Adrenal gland (tissue), 12 donors: Measurements from ENCODE around the gene ST8SIA5. TPM values are rescaled to one million over a fixed set of nuclear protein-coding genes. Genes with fewer than 3 reads are reported as not detected.

Experiments used
- DNase-seq, 7 donors: peaks; one replicate each; pipeline ENCODE4 v3.0.0-alpha.2; 2019 to 2020
- H3K27ac ChIP-seq, 5 donors: fragments of 200-600 bp; sonication (generic) in 4 of 5; 1 replicate in 3 of 5; 2 replicates in 2 of 5; pipeline versions ENCODE4 v1.5.1 to v1.8.0; 2016 to 2020; ENCODE audit warnings: mild to moderate bottlenecking in 1 of 5
- H3K27me3 ChIP-seq: fragments of 200-600 bp; 2 replicates; pipeline ENCODE4 v1.8.0; 2021
- H3K36me3 ChIP-seq, 2 donors: fragments of 200-600 bp; replicated peaks in 1 of 2; 1 replicate in 1 of 2; 2 replicates in 1 of 2; pipeline versions ENCODE4 v1.5.1 to v1.8.0; 2018 to 2022
- H3K4me1 ChIP-seq, 2 donors: fragments of 200-600 bp; replicated peaks in 1 of 2; 1 replicate in 1 of 2; 2 replicates in 1 of 2; pipeline versions ENCODE4 v1.5.1 to v1.8.0; 2018 to 2021
- H3K4me3 ChIP-seq, 4 donors: fragments of 200-600 bp; sonication (generic) in 3 of 4; one replicate each; pipeline ENCODE4 v1.5.1; 2016 to 2018
- H3K9me3 ChIP-seq, 3 donors: fragments of 200-600 bp; sonication (generic) in 1 of 3; replicated peaks in 1 of 3; 1 replicate in 2 of 3; 2 replicates in 1 of 3; pipeline versions ENCODE4 v1.5.1 to v1.8.0; 2016 to 2021
- POLR2A ChIP-seq, 2 donors: fragments of 450-650 bp; IDR thresholded peaks; one replicate each; pipeline ENCODE4 v1.6.1; 2017; ENCODE audit warnings: antibody characterized with exemption in 2 of 2, mild to moderate bottlenecking in 2 of 2, moderate library complexity in 1 of 2
- WGBS, 4 donors: extraction: QIAGEN DNeasy Blood & Tissue Kit in 2 of 4; methylation state at CpG; one replicate each; pipeline versions ENCODE4 v1.1.5 to v1.1.7; 2013 to 2017; 5-methylcytosine and 5-hydroxymethylcytosine counted together
- intact Hi-C, 2 donors: fragments of 100-400 bp; cut with DNase I; formaldehyde crosslinking; loops; one replicate each; pipeline versions ENCODE4 v1.14.1 to v1.15.0; 2022 to 2023
- polyA plus RNA-seq, 3 donors: library from polyadenylated mRNA; stranded (reverse); fragments of 200-250 nt in 2 of 3; fragments of 350-450 nt in 1 of 3; fragmentation: Illumina TruSeq in 1 of 3; extraction: RNeasy Lipid Tissue Mini Kit (QIAGEN cat#74804) in 1 of 3; gene quantifications; one replicate each; pipeline ENCODE4 v1.2.3, GENCODE V29; 2013 to 2014
- total RNA-seq, 9 donors: library from RNA; depleted of rRNA in 4 of 9; stranded (reverse); fragments of >200 nt in 4 of 9; fragments of 120-200 nt in 1 of 9; fragmentation: NEBNext Ultra II Directional in 1 of 9; extraction: Animal tissue kit (Norgen Biotek cat#: 25700) in 1 of 9; gene quantifications; one replicate each; pipeline versions ENCODE4 v1.1.0 to v1.2.4, GENCODE V29; 2013 to 2023
- TF ChIP-seq, protein P1 (sequence below), 6 experiments: fragments of 450-650 bp in 4 of 6; fragments of 200-600 bp in 2 of 6; sonication (generic) in 1 of 6; IDR thresholded peaks; 1 replicate in 5 of 6; 2 replicates in 1 of 6; pipeline versions ENCODE4 v1.5.1 to v1.8.0; 2016 to 2021; ENCODE audit warnings: antibody characterized with exemption in 6 of 6, mild to moderate bottlenecking in 2 of 6, moderate library complexity in 1 of 6
- donor health status: healthy with polysubstance abuse.
- donor health status: Bipolar disorder and iron deficiency.
- donor health status: DM: yes; HTN: yes; CAD: no.
- donor health status: DM: no; HTN: no; CAD: no.
- donor health status: DM: no; HTN: no; CAD: no.
- donor health status: DM: yes; HTN: yes; CAD: no.

ST8SIA5 gene
- total and polyA plus RNA-seq, 12 donors = 8.9 to 77.5 (median 23.9) TPM

DNA sequence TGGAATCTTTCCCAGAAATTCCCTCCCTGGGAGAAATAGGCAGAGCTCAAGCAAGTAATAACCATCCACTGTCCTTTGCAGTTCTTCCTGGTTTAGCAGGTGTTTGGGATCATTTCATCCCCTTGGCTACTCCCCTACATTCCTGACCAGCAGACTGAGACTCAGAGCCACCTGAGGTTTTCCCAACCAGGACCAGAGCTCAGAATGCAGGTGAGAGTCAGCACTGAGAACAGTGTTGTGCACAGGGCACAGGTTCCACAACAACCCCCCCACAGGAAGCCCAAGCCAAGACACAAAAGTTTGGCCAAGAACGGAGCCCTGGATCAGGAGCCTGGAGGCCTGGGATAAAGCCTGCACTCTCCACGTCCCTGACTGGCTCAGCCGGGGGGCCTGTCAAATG, 78.8 kb downstream of the ST8SIA5 start:
- Histone ChIP-seq H3K36me3 (no peaks in the 10 kb centered on the region), H3K27ac (peak overlapping the region in 1 of 5 donors; percentile 88), H3K27me3 (no peaks in the 10 kb centered on the region), H3K4me1 (peaks cover 5 to 17% of the 10 kb centered on the region in 2 donors), H3K4me3 (no peak overlapping the region), H3K9me3 (no peaks in the 10 kb centered on the region)
- DNase-seq = no peak
- TF ChIP-seq, protein P1, sequence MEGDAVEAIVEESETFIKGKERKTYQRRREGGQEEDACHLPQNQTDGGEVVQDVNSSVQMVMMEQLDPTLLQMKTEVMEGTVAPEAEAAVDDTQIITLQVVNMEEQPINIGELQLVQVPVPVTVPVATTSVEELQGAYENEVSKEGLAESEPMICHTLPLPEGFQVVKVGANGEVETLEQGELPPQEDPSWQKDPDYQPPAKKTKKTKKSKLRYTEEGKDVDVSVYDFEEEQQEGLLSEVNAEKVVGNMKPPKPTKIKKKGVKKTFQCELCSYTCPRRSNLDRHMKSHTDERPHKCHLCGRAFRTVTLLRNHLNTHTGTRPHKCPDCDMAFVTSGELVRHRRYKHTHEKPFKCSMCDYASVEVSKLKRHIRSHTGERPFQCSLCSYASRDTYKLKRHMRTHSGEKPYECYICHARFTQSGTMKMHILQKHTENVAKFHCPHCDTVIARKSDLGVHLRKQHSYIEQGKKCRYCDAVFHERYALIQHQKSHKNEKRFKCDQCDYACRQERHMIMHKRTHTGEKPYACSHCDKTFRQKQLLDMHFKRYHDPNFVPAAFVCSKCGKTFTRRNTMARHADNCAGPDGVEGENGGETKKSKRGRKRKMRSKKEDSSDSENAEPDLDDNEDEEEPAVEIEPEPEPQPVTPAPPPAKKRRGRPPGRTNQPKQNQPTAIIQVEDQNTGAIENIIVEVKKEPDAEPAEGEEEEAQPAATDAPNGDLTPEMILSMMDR (IDR thresholded peaks at IDR 0.05) = no peak
- no peak for TF ChIP-seq POLR2A (IDR thresholded peaks at IDR 0.05)
- intact Hi-C loops = loop anchor here in 1 of 2 donors (10.0 kb wide), 1 partner anchor 77 kb away; the partner anchor contains the start of gene ST8SIA5
- 75 to 100% (median 80%) methylated on average over 1 to 3 of the region's 3 CpGs for WGBS, 4 donors

DNA sequence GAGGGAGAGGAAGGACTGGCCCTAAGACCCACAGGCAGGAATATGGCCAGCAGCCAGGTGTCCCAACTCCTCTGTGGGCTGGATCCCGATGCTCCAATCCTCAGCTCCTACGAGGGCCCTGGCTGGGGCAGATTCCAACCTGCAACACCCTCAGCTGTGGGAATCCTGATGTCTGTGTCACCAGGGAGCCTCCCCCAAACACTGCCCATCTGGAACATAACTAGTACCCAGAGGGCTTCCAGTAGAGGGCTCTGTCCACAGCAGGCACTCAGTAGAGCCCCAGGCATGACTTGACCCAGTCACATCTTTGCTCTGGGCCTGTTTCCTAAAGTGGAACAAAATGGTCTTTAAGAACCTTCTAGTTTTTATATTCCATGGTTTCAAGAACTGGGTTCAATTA, 79.2 kb downstream of the ST8SIA5 start:
- no peak for TF ChIP-seq POLR2A (IDR thresholded peaks at IDR 0.05)
- TF ChIP-seq, protein P1 (IDR thresholded peaks at IDR 0.05) = peak in 2 of 6 experiments; percentile 14 to 15
- H3K4me1 ChIP-seq = peaks cover 5 to 20% of the 10 kb centered on the region in 2 donors
- no peaks in the 10 kb centered on the region for H3K9me3 ChIP-seq
- no peaks in the 10 kb centered on the region for H3K36me3 ChIP-seq
- intact Hi-C loops = loop anchor here in 1 of 2 donors (10.0 kb wide), 1 partner anchor 77 kb away; the partner anchor contains the start of gene ST8SIA5
- H3K27me3 ChIP-seq = no peaks in the 10 kb centered on the region
- H3K4me3 ChIP-seq = no peak overlapping the region
- H3K27ac ChIP-seq = peak overlapping the region in 1 of 5 donors; percentile 88
- 77 to 100% (median 89%) methylated on average over 1 to 2 of the region's 2 CpGs for WGBS, 4 donors
- DNase-seq = peak in 6 of 7 donors; percentile 16 to 58 (median 32)

DNA sequence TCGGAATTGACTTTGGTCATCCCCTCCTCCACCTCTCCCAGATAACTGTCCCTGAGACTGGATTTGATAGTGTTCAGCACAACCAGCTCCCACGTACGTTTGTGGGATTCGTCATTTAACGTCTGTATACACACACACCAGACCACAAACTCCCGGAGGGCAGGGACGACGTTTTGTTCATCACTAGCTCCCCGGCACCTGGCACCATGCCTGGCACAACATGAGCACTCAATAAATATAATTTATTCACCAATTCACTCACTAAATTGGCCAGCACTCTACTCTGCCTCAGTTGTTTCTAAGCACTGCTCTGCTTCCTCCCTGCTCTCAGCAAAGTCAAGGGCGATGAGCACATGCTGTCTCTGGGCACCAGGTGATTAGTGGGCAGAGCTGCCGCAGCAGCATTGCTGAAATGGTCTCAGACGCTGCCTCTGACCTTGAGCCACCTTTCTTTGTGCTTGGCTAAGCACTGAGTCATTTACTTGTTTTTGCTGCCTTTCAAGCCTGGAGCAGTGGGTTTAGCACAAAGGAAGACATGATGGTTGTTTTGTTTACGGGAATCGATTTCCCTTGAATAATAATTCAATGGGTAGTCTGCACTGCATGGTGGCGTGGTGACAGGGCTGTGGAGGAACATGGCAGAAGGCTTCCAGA, 80.5 kb downstream of the ST8SIA5 start:
- Histone ChIP-seq H3K4me3 (peak overlapping the region in 1 of 4 donors; percentile 7), H3K27me3 (no peaks in the 10 kb centered on the region), H3K9me3 (no peaks in the 10 kb centered on the region), H3K36me3 (no peaks in the 10 kb centered on the region), H3K27ac (peak overlapping the region in 4 of 5 donors; percentile 30 to 88 (median 69)), H3K4me1 (peaks cover 5 to 23% of the 10 kb centered on the region in 2 donors)
- 32 to 39% (median 34%) methylated on average over 15 of the region's 15 CpGs for WGBS, 4 donors
- peak in 1 of 2 donors; percentile 56 for TF ChIP-seq POLR2A (IDR thresholded peaks at IDR 0.05)
- TF ChIP-seq, protein P1 (IDR thresholded peaks at IDR 0.05) = no peak
- intact Hi-C loops = loop anchor here in 1 of 2 donors (10.0 kb wide), 1 partner anchor 78 kb away; the partner anchor contains the start of gene ST8SIA5
- peak; percentile 74 to 93 (median 90) for DNase-seq

DNA sequence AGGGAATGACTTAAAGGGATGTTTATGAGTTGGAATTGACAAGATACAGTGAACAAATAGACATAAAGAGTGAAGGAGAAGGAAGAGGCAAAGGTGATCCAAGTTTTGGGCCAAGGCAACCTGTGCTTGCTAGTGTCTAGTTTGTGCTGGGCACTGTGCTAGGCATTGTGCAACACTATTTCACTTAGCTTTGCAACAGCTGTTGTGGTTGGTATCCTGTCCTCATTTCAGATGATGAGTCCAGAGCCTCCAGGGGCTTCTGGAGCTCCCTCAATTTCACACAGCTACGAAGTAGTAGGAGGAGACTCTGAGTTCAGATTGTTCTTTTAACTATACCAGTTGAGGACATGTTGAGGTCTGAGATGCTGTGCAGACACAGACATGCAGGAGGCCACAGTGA, 81.7 kb downstream of the ST8SIA5 start:
- 75 to 93% (median 80%) methylated on average over 1 of the region's 1 CpG for WGBS, 4 donors

More for the DNA sequence above, 81.7 kb downstream of the ST8SIA5 start:
- no peak overlapping the region for H3K4me3 ChIP-seq
- peaks cover 5 to 23% of the 10 kb centered on the region in 2 donors for H3K4me1 ChIP-seq
- H3K27me3 ChIP-seq = no peaks in the 10 kb centered on the region
- no peak for DNase-seq
- no peak overlapping the region for H3K27ac ChIP-seq
- no peaks in the 10 kb centered on the region for H3K9me3 ChIP-seq
- H3K36me3 ChIP-seq = no peaks in the 10 kb centered on the region
- intact Hi-C loops = loop anchor here in 1 of 2 donors (10.0 kb wide), 1 partner anchor 80 kb away; the partner anchor contains the start of gene ST8SIA5
- TF ChIP-seq, protein P1 (IDR thresholded peaks at IDR 0.05) = no peak
- no peak for TF ChIP-seq POLR2A (IDR thresholded peaks at IDR 0.05)
